HCEC 1CT (cell line): ENCODE data around the gene CAV1.

Experiments
- DNase-seq: peaks from one replicate; pipeline ENCODE4 v3.0.0-alpha.2; 2017

The CAV1 gene

GRCh38 chr7:116532102-116532688 is 7.4 kb downstream of the CAV1 start:
- DNase-seq, result no peak

GRCh38 chr7:116534790-116535189 is 10.0 kb downstream of the CAV1 start:
- no peak for DNase-seq

- DNase-seq, result no peak
Measured at GRCh38 chr7:116535416-116535815, 10.6 kb downstream of the CAV1 start.

GRCh38 chr7:116538138-116538537 is 13.3 kb downstream of the CAV1 start:
- DNase-seq, result no peak

GRCh38 chr7:116539879-116540278 is 15.0 kb downstream of the CAV1 start:
- no peak for DNase-seq

GRCh38 chr7:116540743-116541142 is 15.9 kb downstream of the CAV1 start:
- no peak for DNase-seq

GRCh38 chr7:116541951-116542350 is 17.1 kb downstream of the CAV1 start:
- no peak for DNase-seq

GRCh38 chr7:116542618-116543017 is 17.8 kb downstream of the CAV1 start:
- DNase-seq, result no peak

GRCh38 chr7:116543664-116544063 is 18.8 kb downstream of the CAV1 start:
- DNase-seq, result peak; percentile 84

GRCh38 chr7:116544487-116544886 is 19.7 kb downstream of the CAV1 start:
- DNase-seq, result no peak

- DNase-seq, result no peak
Measured at GRCh38 chr7:116545411-116545993, 20.7 kb downstream of the CAV1 start.

GRCh38 chr7:116546054-116546453 is 21.2 kb downstream of the CAV1 start:
- no peak for DNase-seq

GRCh38 chr7:116546916-116547315 is 22.1 kb downstream of the CAV1 start:
- DNase-seq, result no peak

- peak; percentile 80 for DNase-seq
Measured at GRCh38 chr7:116547347-116547746, 22.5 kb downstream of the CAV1 start.

GRCh38 chr7:116548506-116548905 is 23.7 kb downstream of the CAV1 start:
- no peak for DNase-seq

- no peak for DNase-seq
Measured at GRCh38 chr7:116549370-116549769, 24.5 kb downstream of the CAV1 start.

GRCh38 chr7:116551692-116552091 is 26.9 kb downstream of the CAV1 start:
- DNase-seq, result no peak

- DNase-seq, result peak; percentile 74
Measured at GRCh38 chr7:116552602-116553001, 27.8 kb downstream of the CAV1 start.

- DNase-seq, result no peak
Measured at GRCh38 chr7:116553168-116553964, 28.5 kb downstream of the CAV1 start.

- no peak for DNase-seq
Measured at GRCh38 chr7:116554436-116554835, 29.6 kb downstream of the CAV1 start.

- DNase-seq, result no peak
Measured at GRCh38 chr7:116554911-116555310, 30.1 kb downstream of the CAV1 start.

- no peak for DNase-seq
Measured at GRCh38 chr7:116557066-116557585, 32.3 kb downstream of the CAV1 start.

GRCh38 chr7:116557901-116558300 is 33.1 kb downstream of the CAV1 start:
- no peak for DNase-seq
